WTC11 (cell line): ENCODE results near the gene PAX8.
"Not testable (repeated sequence)": the region's sequence is repeated elsewhere in the genome, so short reads cannot be mapped to it uniquely, and the experiment has no call there.

Experiments
- ESRRA ChIP-seq: sonication (generic); formaldehyde crosslinking; IDR thresholded peaks from 2 replicates; pipeline ENCODE4 v1.8.1; 2022; ENCODE audit warnings: mild to moderate bottlenecking, missing genetic modification reagents, borderline replicate concordance
- TEAD4 ChIP-seq: sonication (generic); formaldehyde crosslinking; IDR thresholded peaks from 2 replicates; pipeline ENCODE4 v1.8.0; 2022; ENCODE audit warnings: mild to moderate bottlenecking, missing genetic modification reagents
- ZNF138 ChIP-seq: sonication (generic); formaldehyde crosslinking; conservative IDR thresholded peaks from 2 replicates; pipeline ENCODE4 v1.8.1; 2022; ENCODE audit warnings: mild to moderate bottlenecking, moderate library complexity, missing genetic modification reagents
- TF ChIP-seq, protein P1 (sequence below): fragments of 200-600 bp; IDR thresholded peaks from 2 replicates; pipeline ENCODE4 v1.8.0; 2022; ENCODE audit warnings: antibody characterized with exemption
- TF ChIP-seq, protein P2 (sequence below): sonication (generic); formaldehyde crosslinking; IDR thresholded peaks from 2 replicates; pipeline ENCODE4 v1.8.0; 2022; ENCODE audit warnings: mild to moderate bottlenecking, missing genetic modification reagents
- TF ChIP-seq, protein P3 (sequence below): sonication (generic); formaldehyde crosslinking; IDR thresholded peaks from 2 replicates; pipeline ENCODE4 v1.8.1; 2022; ENCODE audit warnings: low read depth, mild to moderate bottlenecking, moderate library complexity, missing genetic modification reagents, borderline replicate concordance

DNA sequence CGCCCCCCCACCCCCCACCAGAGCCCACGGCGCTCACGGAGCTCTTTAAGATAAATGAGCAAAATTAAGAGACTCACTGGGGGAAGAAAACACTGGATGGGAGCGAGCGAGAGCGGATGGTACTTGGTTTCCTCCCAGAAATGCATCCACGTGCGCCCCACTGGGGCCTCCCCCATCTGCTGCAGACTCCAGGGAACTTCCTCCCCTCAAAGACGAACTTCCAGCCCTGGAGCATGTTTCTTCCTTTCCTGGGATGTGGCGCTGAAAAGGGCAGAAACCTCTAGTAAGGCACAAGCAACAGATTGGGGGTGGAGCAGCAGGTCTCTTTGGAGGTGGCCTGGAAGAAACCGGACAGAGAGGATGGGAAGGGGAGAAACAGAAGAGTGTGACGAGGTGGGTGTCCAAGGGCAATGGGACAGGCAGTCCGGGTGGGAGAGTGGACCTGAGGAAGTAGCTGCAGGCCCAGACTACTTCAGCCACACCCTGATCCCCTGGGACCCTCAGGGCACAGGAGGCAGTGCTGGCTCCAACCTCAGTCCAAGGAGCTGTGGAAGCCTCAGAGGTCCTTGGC, 46.5 kb upstream of the PAX8 start:
- TF ChIP-seq, protein P1, sequence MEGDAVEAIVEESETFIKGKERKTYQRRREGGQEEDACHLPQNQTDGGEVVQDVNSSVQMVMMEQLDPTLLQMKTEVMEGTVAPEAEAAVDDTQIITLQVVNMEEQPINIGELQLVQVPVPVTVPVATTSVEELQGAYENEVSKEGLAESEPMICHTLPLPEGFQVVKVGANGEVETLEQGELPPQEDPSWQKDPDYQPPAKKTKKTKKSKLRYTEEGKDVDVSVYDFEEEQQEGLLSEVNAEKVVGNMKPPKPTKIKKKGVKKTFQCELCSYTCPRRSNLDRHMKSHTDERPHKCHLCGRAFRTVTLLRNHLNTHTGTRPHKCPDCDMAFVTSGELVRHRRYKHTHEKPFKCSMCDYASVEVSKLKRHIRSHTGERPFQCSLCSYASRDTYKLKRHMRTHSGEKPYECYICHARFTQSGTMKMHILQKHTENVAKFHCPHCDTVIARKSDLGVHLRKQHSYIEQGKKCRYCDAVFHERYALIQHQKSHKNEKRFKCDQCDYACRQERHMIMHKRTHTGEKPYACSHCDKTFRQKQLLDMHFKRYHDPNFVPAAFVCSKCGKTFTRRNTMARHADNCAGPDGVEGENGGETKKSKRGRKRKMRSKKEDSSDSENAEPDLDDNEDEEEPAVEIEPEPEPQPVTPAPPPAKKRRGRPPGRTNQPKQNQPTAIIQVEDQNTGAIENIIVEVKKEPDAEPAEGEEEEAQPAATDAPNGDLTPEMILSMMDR = not testable (repeated sequence)
- not testable (repeated sequence) for TF ChIP-seq ZNF138 (CRISPR knock-in tag); TEAD4; ESRRA (CRISPR knock-in tag)
- TF ChIP-seq, protein P2, sequence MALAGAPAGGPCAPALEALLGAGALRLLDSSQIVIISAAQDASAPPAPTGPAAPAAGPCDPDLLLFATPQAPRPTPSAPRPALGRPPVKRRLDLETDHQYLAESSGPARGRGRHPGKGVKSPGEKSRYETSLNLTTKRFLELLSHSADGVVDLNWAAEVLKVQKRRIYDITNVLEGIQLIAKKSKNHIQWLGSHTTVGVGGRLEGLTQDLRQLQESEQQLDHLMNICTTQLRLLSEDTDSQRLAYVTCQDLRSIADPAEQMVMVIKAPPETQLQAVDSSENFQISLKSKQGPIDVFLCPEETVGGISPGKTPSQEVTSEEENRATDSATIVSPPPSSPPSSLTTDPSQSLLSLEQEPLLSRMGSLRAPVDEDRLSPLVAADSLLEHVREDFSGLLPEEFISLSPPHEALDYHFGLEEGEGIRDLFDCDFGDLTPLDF = not testable (repeated sequence)
- TF ChIP-seq, protein P3, sequence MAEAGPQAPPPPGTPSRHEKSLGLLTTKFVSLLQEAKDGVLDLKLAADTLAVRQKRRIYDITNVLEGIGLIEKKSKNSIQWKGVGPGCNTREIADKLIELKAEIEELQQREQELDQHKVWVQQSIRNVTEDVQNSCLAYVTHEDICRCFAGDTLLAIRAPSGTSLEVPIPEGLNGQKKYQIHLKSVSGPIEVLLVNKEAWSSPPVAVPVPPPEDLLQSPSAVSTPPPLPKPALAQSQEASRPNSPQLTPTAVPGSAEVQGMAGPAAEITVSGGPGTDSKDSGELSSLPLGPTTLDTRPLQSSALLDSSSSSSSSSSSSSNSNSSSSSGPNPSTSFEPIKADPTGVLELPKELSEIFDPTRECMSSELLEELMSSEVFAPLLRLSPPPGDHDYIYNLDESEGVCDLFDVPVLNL = not testable (repeated sequence)
